HUES48 (cell line): ENCODE measurements around the gene SLC8A1.

Experiments used
- H3K27ac ChIP-seq: one replicate; pipeline ENCODE4 v1.7.0; 2013; ENCODE audit warnings: low read depth, low read length, inconsistent platforms
- H3K27me3 ChIP-seq: 2 replicates; pipeline ENCODE4 v1.6.1; 2013; ENCODE audit warnings: mild to moderate bottlenecking, low read length; ENCODE audit not compliant: control insufficient read depth, insufficient read depth
- H3K36me3 ChIP-seq: 2 replicates; pipeline ENCODE4 v1.6.1; 2013; ENCODE audit warnings: low read length; ENCODE audit not compliant: control insufficient read depth, insufficient read depth
- H3K4me1 ChIP-seq: 2 replicates; pipeline ENCODE4 v1.6.1; 2013; ENCODE audit warnings: mild to moderate bottlenecking, low read length; ENCODE audit not compliant: control insufficient read depth, insufficient read depth
- H3K4me3 ChIP-seq: 2 replicates; pipeline ENCODE4 v1.5.1; 2013; ENCODE audit warnings: mild to moderate bottlenecking, low read depth, low read length
- H3K9ac ChIP-seq: 2 replicates; pipeline ENCODE4 v1.6.1; 2013; ENCODE audit warnings: mild to moderate bottlenecking, low read depth, low read length, moderate library complexity
- H3K9me3 ChIP-seq: 2 replicates; pipeline ENCODE4 v1.6.1; 2013; ENCODE audit warnings: low read length; ENCODE audit not compliant: control insufficient read depth, insufficient read depth

The SLC8A1 gene

GRCh38 chr2:40329739-40330030, 122.2 kb downstream of the SLC8A1 start:
- no peaks in the 10 kb centered on the region for H3K27me3 ChIP-seq
- H3K9me3 ChIP-seq, result no peaks in the 10 kb centered on the region
- H3K4me1 ChIP-seq, result no peaks in the 10 kb centered on the region
- H3K36me3 ChIP-seq, result no peaks in the 10 kb centered on the region
- no peak overlapping the region for H3K27ac ChIP-seq
- H3K4me3 ChIP-seq, result no peak overlapping the region
- H3K9ac ChIP-seq, result no peak overlapping the region

GRCh38 chr2:40325116-40325515, 126.8 kb downstream of the SLC8A1 start:
- H3K27ac ChIP-seq, result no peak overlapping the region
- no peaks in the 10 kb centered on the region for H3K36me3 ChIP-seq
- H3K9ac ChIP-seq, result no peak overlapping the region
- H3K4me1 ChIP-seq, result no peaks in the 10 kb centered on the region; the same call in 1 of the 2 replicates
- H3K27me3 ChIP-seq, result no peaks in the 10 kb centered on the region
- H3K9me3 ChIP-seq, result no peaks in the 10 kb centered on the region
- no peak overlapping the region for H3K4me3 ChIP-seq

DNA sequence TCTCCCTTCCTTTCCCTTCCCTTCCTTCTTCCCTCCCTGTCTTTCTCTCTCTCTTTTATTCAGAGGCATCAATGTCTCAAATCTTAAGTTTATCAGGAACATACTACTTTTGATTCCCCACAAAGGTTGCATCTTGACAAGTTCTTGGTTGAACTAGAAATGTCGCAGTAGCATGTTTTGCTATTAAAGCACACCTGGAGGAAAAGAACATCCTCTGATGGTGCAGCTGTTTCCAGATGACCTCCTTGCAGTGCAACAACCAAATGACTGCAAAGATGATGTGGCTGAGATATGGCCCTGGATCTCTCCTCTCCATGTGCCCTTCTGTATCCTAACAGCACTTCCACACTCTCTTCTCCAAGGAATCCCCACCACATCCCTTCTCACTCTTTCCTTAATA, 127.2 kb downstream of the SLC8A1 start:
- no peaks in the 10 kb centered on the region for H3K9me3 ChIP-seq
- no peak overlapping the region for H3K4me3 ChIP-seq
- H3K4me1 ChIP-seq, result no peaks in the 10 kb centered on the region; the same call in 1 of the 2 replicates
- H3K27me3 ChIP-seq, result no peaks in the 10 kb centered on the region
- no peaks in the 10 kb centered on the region for H3K36me3 ChIP-seq
- H3K9ac ChIP-seq, result no peak overlapping the region
- H3K27ac ChIP-seq, result no peak overlapping the region

GRCh38 chr2:40321822-40322221, 130.1 kb downstream of the SLC8A1 start:
- no peak overlapping the region for H3K4me3 ChIP-seq
- peaks cover 3% of the 10 kb centered on the region; the same call in 1 of the 2 replicates for H3K4me1 ChIP-seq
- no peaks in the 10 kb centered on the region for H3K27me3 ChIP-seq
- H3K36me3 ChIP-seq, result no peaks in the 10 kb centered on the region
- H3K27ac ChIP-seq, result no peak overlapping the region
- H3K9me3 ChIP-seq, result no peaks in the 10 kb centered on the region
- no peak overlapping the region for H3K9ac ChIP-seq

- H3K36me3 ChIP-seq, result no peaks in the 10 kb centered on the region
- H3K4me3 ChIP-seq, result no peak overlapping the region
- H3K4me1 ChIP-seq, result peaks cover 3% of the 10 kb centered on the region; the same call in 1 of the 2 replicates
- no peaks in the 10 kb centered on the region for H3K27me3 ChIP-seq
- no peak overlapping the region for H3K27ac ChIP-seq
- no peak overlapping the region for H3K9ac ChIP-seq
- H3K9me3 ChIP-seq, result no peaks in the 10 kb centered on the region
These were observed 130.8 kb downstream of the SLC8A1 start for GRCh38 chr2:40321016-40321623.

DNA sequence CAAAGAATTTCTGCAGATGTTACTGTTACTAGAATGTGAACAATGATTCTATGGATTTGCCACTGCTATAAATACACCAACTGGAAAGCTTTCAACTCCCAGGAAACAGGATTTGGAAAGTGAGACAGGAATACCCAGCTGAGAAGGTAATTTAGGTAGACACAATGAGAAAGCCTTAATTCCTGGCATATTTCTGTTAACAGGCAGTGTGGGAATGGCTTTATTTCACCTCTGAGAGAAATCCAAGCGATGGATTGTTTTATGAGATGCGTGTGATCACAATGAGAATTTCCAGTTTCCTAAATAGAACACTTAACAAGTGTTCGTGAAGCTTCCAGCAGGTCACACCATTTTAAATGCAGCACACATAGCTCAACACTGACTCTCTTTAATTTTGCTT, 133.0 kb downstream of the SLC8A1 start:
- Histone ChIP-seq H3K4me3 (no peak overlapping the region), H3K9ac (no peak overlapping the region), H3K36me3 (no peaks in the 10 kb centered on the region), H3K27me3 (no peaks in the 10 kb centered on the region), H3K27ac (no peak overlapping the region), H3K9me3 (0 out of 2 replicates have a peak, but pooled peaks cover 9% of the 10 kb centered on the region), H3K4me1 (peaks cover 3% of the 10 kb centered on the region; the same call in 1 of the 2 replicates)

DNA sequence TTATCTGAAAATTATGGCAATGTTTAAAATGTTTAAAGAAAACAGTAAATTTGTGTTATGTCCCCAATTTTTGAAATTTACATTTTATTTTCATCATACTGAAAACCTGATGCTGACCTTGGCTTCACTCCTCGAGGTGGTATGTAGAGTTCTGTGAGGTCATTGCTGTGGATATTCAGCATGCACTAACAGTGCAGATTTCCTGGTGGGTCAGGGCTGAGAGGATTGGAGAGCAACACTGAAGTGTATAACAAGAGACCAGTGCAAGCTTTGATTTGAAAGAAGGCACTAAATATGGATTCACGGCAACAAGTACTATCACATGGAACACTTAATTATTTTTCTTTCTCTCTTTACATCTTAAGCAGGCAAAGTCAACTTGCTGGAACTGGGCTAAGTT, 134.1 kb downstream of the SLC8A1 start:
- H3K4me1 ChIP-seq, result 0 out of 2 replicates have a peak, but pooled peaks cover 3% of the 10 kb centered on the region
- no peak overlapping the region for H3K4me3 ChIP-seq
- H3K9ac ChIP-seq, result no peak overlapping the region
- H3K27me3 ChIP-seq, result no peaks in the 10 kb centered on the region
- H3K9me3 ChIP-seq, result 0 out of 2 replicates have a peak, but pooled peaks cover 9% of the 10 kb centered on the region
- no peak overlapping the region for H3K27ac ChIP-seq
- H3K36me3 ChIP-seq, result no peaks in the 10 kb centered on the region

GRCh38 chr2:40317046-40317445, 134.8 kb downstream of the SLC8A1 start:
- no peak overlapping the region for H3K27ac ChIP-seq
- H3K27me3 ChIP-seq, result no peaks in the 10 kb centered on the region
- H3K9ac ChIP-seq, result no peak overlapping the region
- no peak overlapping the region for H3K4me3 ChIP-seq
- no peaks in the 10 kb centered on the region for H3K36me3 ChIP-seq
- 0 out of 2 replicates have a peak, but pooled peaks cover 3% of the 10 kb centered on the region for H3K4me1 ChIP-seq
- 0 out of 2 replicates have a peak, but pooled peaks cover 9% of the 10 kb centered on the region for H3K9me3 ChIP-seq

DNA sequence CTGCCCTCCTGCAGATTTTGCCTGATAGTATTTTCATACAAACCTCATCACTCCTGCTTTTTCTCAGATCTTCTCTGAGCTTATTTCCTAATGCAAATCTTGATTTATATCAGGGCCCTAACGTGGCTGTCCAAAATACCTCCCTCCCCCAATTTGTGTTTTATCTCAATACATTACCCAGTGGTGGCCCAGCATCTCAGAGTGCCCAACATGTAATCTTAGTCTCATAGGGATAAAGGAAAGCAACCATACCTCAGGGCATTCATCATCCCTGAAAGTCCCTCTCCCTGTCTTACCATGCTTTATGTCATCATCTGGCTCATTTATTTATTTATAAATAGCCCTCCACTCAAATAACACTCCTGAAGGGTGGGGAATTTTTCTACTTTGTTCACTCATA, 135.3 kb downstream of the SLC8A1 start:
- Histone ChIP-seq H3K27me3 (no peaks in the 10 kb centered on the region), H3K9me3 (0 out of 2 replicates have a peak, but pooled peaks cover 9% of the 10 kb centered on the region), H3K36me3 (no peaks in the 10 kb centered on the region), H3K4me1 (0 out of 2 replicates have a peak, but pooled peaks cover 3% of the 10 kb centered on the region), H3K4me3 (no peak overlapping the region), H3K9ac (no peak overlapping the region), H3K27ac (no peak overlapping the region)

GRCh38 chr2:40315683-40316082, 136.2 kb downstream of the SLC8A1 start:
- H3K36me3 ChIP-seq, result no peaks in the 10 kb centered on the region

GRCh38 chr2:40311026-40311425, 140.9 kb downstream of the SLC8A1 start:
- Histone ChIP-seq H3K36me3 (no peaks in the 10 kb centered on the region), H3K9me3 (0 out of 2 replicates have a peak, but pooled peaks cover 9% of the 10 kb centered on the region), H3K27me3 (no peaks in the 10 kb centered on the region), H3K4me1 (no peaks in the 10 kb centered on the region), H3K27ac (no peak overlapping the region), H3K9ac (no peak overlapping the region), H3K4me3 (no peak overlapping the region)

More at GRCh38 chr2:40315683-40316082, 136.2 kb downstream of the SLC8A1 start:
- no peak overlapping the region for H3K27ac ChIP-seq
- no peak overlapping the region for H3K9ac ChIP-seq
- H3K4me3 ChIP-seq, result no peak overlapping the region
- 0 out of 2 replicates have a peak, but pooled peaks cover 3% of the 10 kb centered on the region for H3K4me1 ChIP-seq
- H3K9me3 ChIP-seq, result 0 out of 2 replicates have a peak, but pooled peaks cover 9% of the 10 kb centered on the region
- no peaks in the 10 kb centered on the region for H3K27me3 ChIP-seq
